Mammary microvascular endothelial cell (primary cell): ENCODE measurements around the gene NDFIP1. TPM values are rescaled to one million over a fixed set of nuclear protein-coding genes. Genes with fewer than 3 reads are reported as not detected.

Experiments
- total RNA-seq: library from RNA; depleted of rRNA; stranded (reverse); fragments of >200 nt; gene quantifications from 2 replicates; pipeline ENCODE4 v1.2.3, GENCODE V29; 2015

Gene NDFIP1, protein sequence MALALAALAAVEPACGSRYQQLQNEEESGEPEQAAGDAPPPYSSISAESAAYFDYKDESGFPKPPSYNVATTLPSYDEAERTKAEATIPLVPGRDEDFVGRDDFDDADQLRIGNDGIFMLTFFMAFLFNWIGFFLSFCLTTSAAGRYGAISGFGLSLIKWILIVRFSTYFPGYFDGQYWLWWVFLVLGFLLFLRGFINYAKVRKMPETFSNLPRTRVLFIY
- total RNA-seq: 53.1 and 60.2 TPM in 2 replicates

DNA sequence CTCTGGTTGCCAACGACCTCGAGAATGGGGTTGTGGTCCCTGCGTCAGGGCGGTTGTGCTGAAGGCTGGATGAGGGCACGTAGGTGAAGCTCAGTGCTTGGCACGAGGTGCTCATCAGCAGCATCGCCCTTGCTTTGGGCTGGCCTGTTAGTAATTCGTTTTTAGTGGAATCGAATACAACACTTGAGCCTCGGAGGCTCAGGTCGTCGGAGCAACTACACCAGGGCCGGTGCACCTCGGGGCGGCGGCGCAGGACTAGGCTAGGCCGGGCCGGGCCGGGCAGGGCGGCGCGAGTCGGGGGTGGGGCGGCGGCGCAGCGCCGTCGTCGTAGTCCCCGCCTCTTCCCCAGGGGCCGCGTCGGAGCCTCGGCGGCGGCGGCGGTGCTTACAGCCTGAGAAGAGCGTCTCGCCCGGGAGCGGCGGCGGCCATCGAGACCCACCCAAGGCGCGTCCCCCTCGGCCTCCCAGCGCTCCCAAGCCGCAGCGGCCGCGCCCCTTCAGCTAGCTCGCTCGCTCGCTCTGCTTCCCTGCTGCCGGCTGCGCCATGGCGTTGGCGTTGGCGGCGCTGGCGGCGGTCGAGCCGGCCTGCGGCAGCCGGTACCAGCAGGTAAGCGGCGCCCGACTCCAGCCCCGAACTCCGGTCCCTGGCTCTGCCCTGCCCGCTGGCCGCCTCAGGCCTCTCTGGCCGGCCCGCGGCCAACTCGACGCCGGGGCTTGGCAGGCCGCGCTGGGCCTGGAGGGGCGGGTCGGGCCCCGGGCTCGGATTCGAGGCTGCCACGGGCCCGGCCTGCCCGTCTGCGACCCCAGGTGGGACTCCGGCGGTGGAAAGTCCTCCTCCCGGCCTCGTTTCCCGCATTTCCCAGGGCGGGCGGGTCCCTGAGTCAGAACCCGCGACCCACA is at the start of gene NDFIP1:
Gene NDFIP1, plus strand, starts transcription at position 348 of the 899 bp plus-strand sequence. Its CDS starts 196 bp downstream, at position 544.

Other genes with a start within 250 kb of the NDFIP1 start
- gene PCDH1, start 230.4 kb upstream of the NDFIP1 start, total RNA-seq: 155 and 167 TPM in 2 replicates
- 56.4 and 58.5 TPM in 2 replicates for gene DELE1, start 184.9 kb upstream of the NDFIP1 start, total RNA-seq
- gene PCDH12, start 150.6 kb upstream of the NDFIP1 start, total RNA-seq: 14.2 and 17.1 TPM in 2 replicates
- gene RNF14, start 139.7 kb upstream of the NDFIP1 start, total RNA-seq: 49.3 and 67.2 TPM in 2 replicates
- 65.4 and 79.2 TPM in 2 replicates for gene GNPDA1, start 95.8 kb upstream of the NDFIP1 start, total RNA-seq
- 55.0 and 55.6 TPM in 2 replicates for gene SPRY4, start 216.2 kb downstream of the NDFIP1 start, total RNA-seq